NCI-H1417 treated with DMSO at 0.1 percent for 48 hours (cell line): ENCODE measurements around the gene GPR63.

Experiments
- DNase-seq: peaks from one replicate; lab custom pipeline; 2025; lab: John Stamatoyannopoulos, UW

Gene GPR63

GRCh38 chr6:96821034-96821433 lies 16.2 kb downstream of the GPR63 start:
- DNase-seq = no peak

DNA sequence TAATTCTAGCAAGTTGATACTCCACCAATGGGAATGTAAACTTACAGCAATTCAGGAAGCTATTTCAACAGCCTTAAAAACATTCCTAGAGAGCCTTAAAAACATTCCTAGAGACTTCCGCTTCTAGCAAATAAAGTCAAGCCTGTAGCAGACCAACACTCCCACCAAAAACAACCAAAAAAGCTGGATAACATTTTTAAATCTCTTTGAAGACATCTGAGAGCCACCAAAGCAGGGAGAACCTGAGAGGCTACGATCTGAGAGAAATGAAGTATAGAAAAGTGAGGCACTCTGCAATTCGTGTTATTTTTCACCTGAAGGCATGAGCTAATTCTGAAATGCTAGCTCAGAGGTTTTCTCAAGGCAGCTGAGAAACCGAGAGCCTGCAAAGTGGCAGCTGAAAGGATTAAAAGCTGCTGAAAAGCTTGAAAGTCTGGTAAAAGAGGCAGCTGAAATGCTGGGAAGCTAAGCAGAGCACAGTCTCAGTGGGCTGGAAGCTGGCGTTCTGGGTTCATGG lies 20.9 kb downstream of the GPR63 start:
- no peak for DNase-seq

- no peak for DNase-seq
These were observed 22.7 kb downstream of the GPR63 start for GRCh38 chr6:96814625-96815024.

DNA sequence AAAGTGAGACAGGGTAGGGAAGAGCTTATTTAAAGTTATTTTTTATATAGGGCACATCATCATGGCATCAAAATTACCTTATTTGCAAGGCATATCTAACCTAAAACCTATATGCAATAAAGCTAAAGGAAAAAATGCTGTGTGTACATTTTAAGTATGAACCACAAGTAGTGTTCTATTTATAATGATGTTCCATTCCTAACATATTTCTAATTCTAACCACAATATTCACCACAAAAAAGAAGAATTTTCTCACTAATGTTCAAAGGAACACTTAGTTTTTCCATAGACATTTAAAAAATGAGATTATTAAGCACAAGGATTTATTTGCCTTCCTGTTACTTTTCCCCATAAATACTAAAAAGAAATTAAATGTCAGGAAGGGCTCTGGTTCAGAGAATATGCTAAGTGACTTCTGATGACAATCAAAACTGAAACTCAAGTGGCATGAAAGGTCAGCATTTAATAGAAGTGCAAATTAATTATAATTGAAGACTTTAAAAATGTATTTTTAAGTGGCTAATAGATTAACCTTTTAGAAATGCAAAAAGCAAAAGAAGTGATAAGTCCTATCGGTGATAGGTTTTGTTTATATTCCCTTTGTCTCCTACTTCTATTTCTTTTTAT lies 25.1 kb downstream of the GPR63 start:
- DNase-seq = no peak

DNA sequence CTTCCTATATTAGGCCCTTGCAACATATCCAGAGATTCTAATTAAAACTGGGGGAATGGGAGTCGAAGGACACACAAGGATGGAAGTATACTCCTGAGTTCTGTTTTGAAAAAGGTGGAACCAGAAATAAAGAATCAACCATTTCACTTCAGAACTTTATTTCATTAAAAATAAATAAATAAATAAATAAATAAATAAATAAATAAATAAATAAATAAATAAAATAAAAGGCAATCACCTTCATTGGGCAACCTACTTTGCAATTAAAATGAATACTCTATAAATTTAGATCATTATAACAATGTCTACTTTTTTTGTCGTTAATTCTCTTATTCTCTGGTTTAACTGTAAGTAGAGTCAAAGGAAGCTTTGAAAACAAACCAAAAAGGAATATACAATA lies 25.6 kb downstream of the GPR63 start:
- no peak for DNase-seq

GRCh38 chr6:96811136-96811535 lies 26.1 kb downstream of the GPR63 start:
- DNase-seq = no peak

DNA sequence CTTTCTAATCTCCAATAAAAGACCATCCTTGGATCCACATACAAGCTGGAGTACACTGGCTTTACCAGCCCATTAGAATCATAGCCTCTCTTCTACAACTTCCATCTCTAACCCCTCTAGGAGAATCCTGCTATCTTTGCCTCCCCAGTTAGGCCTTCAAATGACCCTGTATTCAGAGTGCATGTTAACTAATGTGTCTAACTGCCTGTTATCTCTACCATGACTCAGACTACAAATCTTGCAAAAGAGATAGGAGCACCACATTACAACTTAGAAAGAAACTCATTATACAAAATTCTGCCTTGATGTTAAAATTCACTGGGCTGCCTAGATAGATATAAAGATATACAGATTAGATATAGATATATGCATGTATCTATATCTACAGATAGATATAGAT lies 28.2 kb downstream of the GPR63 start:
- no peak for DNase-seq

DNA sequence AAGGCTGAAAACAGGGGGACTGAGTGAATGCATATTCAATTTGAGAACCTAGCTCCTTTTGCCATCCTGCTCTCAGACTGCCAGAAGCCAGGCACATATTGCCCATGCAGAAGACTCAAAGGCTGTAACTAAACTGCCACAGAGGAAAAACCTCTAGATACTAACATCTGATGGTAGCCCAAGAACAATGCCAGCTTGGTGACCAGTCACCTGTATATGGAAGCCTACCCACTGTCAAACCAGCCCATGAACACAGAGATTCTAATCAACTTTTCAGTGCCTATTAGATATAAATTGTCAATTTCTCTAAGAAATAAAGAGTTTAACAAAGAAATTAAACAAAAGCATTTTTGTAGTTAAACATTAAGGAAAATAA lies 34.2 kb downstream of the GPR63 start:
- DNase-seq = no peak

GRCh38 chr6:96795481-96795880 lies 41.8 kb downstream of the GPR63 start:
- no peak for DNase-seq

DNA sequence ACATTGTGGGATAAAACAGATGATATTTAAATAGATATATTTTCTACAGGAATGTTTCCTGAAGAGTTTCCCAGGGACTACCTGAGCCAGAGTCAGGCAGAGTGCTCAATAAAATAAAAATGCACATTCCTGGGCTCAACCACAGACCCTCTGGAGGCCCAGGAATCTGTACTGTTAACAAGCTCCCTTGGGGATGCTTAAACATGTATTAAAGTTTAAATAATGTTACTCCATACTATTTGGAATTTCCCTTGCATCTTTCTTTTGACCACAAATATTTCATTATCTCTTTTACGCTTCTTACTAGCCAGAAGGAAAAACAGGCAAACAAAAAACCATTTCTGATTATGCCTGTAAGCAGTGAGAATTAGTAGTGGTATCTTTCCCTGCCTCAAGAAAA lies 42.3 kb downstream of the GPR63 start:
- no peak for DNase-seq

DNA sequence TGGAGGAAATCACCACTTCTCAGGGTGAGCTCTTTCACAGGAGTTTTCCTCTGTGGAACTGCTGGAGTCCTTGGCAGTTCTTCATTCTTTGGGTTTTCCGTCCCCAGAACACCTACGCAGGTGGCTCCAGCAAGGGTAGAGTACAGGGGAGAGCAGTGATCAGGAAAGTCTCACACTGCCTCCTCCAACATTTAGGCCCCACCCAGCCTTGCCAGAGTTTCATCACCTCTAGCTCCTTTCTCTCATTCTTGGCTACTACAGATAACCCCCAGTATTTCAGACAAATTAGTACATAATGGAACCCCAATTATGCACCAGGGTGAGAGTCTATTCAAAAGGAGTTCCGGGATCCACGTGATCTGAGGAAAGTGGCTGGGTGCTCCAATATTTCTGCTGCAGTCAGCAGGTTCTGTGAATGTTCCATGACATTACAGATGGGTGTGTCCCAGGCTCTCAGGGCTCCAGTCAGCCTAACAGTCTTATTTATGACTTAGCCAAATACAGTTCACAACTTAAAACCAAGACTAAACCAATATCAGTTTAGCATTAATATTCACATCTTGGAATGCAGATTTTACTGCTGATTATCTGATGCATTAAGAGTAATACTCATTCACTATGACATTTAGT lies 44.6 kb downstream of the GPR63 start:
- no peak for DNase-seq

GRCh38 chr6:96789871-96790270 lies 47.4 kb downstream of the GPR63 start:
- DNase-seq = no peak

GRCh38 chr6:96787846-96788580 lies 49.3 kb downstream of the GPR63 start:
- DNase-seq = peak; percentile 87

- DNase-seq = no peak
These were observed 50.9 kb downstream of the GPR63 start for GRCh38 chr6:96786336-96786735.

DNA sequence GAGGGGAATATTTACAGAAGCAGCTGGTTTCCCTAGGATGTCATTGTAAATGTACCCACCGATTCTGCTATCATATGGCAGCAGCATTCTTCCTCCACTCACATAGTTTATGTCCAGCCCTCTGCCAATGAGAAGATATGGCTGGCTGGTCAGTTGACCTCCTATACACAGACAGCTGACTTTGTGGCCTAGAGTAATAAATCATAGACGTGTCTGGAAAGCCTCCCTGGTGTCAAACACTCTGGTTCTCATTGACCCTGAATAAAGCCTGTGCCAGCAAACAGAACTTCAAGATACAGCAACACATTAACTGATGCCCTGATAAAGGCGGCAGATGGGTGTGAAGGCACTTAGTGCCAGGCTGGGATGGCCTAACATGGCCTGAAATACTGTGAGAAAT lies 52.6 kb downstream of the GPR63 start:
- DNase-seq = no peak

- DNase-seq = no peak
These were observed 54.0 kb downstream of the GPR63 start for GRCh38 chr6:96783307-96783706.

GRCh38 chr6:96781557-96781956 lies 55.7 kb downstream of the GPR63 start:
- no peak for DNase-seq

DNA sequence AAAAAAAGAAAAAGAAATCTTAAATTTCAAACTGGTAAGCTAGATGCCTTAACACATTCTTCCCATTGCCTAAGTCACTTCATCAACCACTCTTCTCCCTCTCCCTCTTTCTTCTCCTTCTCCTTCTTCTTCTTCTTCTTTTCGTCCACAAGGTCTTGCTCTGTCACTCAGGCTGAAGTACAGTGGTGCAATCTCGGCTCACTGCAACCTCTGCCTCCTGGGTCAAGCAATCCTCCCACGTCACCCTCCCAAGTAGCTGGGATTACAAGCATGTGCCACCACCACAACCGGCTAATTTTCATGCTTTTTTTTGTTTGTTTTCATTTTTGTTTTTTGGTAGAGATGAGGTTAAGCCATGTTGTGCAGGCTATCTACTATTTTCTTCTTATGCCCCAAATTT lies 60.2 kb downstream of the GPR63 start:
- no peak for DNase-seq

DNA sequence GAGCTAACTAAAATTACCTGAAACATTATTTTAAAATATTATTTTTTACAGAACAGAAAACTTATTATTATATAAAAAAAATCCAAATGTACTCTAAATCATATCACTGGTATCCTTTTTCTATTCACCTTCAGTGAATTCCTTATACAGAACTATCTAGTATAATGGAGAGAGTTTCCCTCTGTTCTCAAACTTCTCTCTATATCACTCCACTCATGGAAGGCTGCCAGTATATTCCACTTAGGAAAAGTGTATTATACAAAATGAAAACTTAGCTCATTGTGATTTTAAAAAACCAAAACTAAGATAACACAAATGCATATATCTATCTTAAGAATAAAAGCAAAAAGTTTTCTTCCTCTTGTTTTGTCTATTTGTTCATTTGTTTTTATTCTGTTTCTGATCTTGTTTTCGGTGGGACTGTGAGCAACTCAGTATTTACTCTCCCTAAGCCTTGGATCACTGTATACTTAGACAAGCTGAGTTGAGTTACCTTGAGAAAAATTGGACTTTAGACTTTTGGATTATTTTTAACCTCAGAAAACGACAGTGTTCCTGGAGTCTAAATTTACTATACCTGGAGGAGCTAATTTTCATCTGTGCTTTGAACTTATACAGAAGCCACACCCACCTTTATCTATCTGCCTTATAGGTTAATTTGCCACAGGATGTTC lies 61.4 kb downstream of the GPR63 start:
- DNase-seq = no peak

DNA sequence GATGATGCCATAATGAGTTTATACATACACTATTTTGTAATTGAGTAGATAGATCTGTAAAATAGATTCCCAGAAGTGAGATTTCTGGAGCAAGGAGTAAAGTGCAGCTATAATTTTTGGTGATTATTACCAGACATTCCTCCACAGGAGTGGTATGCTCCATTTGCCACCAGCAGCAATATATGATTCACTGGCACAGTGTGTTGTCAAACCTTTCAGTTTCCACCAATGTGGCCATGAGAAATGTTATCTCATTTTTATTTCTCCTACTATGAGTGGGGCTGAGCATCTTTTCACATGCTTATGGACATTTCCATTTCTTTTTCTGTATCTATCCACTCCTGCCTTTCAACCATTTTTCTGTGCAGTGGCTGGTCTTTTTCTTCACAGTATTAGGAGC lies 70.5 kb downstream of the GPR63 start:
- DNase-seq = no peak

GRCh38 chr6:96762599-96762998 lies 74.7 kb downstream of the GPR63 start:
- no peak for DNase-seq

DNA sequence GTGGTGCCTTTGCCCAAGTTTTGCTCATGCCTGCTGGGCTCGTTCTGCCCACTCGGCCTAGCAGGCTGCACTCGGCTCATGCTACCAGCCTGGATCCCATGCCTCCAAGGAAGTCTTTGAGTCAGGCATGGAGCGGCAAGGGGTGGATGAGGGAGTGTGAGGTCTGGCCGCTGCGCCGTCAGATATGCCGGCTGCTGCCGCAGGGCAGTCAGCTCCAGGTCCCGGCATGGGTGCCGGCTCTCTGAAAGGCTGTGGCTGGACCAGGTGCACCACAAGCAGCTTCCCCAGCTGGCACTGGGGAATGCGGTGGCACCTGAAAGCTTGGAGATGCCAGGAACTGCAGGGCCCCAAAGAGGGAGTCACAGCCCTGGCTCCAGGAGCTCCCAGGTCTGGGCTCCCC lies 75.5 kb downstream of the GPR63 start:
- no peak for DNase-seq

DNA sequence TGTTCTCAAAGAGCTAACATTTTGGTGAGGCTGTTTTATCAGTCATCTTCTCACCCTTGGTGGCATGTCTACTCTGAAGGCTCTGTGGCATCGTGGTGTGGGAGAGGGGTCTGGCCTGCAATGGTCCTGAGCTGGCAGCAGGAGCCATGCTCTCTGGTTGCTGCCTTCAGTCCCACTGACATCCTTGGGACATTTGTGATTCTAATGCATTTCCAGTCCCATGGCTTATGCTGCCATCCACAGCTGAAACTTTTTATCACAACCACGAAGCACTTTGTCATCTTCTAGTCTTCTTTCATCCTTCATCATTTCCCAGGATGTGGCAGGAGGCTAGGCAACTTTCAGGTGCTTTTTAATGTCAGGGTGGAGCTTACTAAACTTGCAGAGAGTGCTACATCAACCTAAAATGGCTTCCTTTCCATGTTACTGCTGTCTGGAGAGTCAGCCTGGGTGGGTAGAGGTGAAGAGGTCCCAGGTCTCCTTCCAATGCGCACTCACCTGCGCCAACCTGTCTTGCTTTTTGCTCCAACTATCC lies 77.1 kb downstream of the GPR63 start:
- no peak for DNase-seq
